NCI-H2196 treated with DMSO at 0.1 percent for 48 hours (cell line): ENCODE data around the gene CCDC194.
A peak's percentile ranks its signal among the peaks of the same experiment; 100 is the strongest.

Experiments used
- DNase-seq: peaks from one replicate; lab custom pipeline; 2025; ENCODE audit not compliant: unreplicated experiment; lab: John Stamatoyannopoulos, UW

The CCDC194 gene

GRCh38 chr19:17393914-17394313 is at the start of gene CCDC194:
TSS of gene CCDC194 (minus strand) at chr19:17394196. CDS start at chr19:17394158, 38 bp downstream.
- no peak for DNase-seq

- DNase-seq, result peak; percentile 13
These were observed 47.4 kb upstream of the CCDC194 start for GRCh38 chr19:17441241-17442021.

DNA sequence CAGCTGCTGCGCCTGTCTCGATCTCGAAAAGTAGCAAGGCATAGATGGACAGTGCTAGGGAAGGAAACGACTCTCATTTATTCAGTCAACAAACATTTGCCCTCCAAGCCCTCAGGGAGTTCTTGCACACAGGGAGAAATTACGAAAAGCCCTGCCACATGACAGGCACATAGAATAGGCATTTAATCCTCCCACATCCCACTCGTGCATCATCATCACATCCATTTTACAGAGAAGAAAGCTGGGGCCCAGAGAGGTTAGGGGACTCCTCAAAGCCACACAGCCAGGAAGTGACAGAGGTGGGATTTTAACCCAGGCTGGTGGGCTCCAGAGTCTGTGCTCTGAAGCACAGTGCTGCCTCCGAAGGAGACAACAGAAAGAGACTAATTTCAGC is 42.9 kb upstream of the CCDC194 start:
- DNase-seq, result no peak

DNA sequence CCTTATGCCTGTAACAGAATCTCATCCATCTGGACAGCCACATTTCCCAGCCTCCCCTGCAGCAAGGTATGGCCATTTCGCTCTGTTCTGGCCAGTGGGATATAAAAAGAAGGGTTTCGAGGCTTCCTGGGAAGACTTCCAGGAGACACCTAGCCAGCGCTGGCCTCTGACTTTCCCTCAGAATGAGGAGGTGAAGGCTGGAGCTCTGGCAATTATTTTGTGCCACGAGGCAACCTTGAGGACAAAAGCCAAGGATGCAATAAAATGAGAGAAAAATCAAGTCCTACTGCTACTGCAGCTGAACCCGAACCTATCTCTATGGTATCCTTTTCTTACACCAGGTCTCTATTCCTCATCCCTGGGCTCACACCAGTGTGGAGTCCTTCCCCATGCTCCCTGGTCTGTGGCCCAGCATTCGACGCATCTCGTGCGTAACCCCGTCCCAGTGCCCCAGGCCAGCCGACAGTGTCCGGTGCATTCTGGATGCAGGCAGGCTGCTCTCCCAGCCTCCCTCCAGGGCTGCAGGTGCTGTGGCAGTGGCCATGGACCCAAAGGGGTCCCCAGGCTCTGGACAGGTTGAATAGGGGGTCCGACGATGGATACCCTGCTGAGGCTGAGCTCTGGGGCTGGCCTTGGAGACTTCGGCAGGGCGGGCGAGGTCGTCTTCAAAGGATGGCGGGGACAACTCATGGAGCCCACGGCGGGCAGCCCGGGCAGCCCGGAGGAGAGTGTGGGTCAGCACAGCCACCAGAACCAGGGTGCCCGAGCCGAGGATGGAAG is 42.3 kb upstream of the CCDC194 start:
- no peak for DNase-seq

GRCh38 chr19:17435218-17435617 is 41.2 kb upstream of the CCDC194 start:
- DNase-seq, result no peak

DNA sequence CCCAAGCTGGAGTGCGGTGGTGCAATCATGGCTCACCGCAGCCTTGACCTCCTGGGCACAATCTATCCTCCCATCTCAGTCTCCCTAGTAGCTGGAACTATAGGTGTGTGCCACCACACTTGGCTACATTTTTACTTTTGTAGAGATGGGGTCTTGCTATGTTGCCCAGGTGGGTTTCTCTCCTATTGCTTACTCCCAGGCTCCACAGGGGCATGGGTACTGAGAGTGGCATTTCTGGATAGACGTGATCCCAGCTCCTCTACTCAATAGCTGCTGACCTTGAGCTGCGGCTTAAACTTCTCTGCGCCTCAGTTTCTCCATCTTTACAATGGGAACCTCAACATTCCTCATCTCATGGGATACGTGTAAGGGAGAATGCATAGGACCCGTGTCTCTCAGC is 37.4 kb upstream of the CCDC194 start:
- DNase-seq, result no peak

GRCh38 chr19:17429641-17430113 is 35.7 kb upstream of the CCDC194 start:
- DNase-seq, result no peak

DNA sequence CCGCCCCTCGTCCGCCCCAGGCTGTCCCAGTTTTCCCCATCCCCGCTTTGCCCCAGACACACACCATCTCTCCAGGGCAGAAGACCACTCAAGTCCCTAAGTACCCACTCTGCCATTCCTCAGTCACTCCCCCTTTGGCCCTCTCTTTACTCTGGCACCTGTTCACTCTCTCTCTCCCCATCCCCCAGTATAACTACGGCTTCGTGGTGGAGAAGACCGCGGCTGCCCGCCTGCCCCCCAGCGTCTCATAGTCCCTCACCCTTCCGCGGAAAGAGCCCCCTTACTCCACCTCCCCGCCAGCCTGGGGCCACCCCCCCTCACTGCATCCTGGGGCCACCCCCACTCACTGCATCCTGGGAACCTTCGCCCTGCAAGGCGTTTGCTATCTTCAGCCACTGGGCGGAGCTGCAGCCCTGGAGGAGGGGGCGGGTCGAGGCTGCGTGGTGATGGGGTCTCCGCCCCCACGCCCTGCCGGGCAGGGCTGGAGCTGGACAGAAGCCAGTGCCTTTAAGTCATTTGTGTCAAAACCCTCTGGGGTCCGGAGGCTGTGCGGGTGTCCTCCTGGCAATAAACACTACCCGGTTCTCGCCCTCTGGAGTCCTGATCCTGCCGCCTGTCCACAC is 30.9 kb upstream of the CCDC194 start:
- DNase-seq, result no peak

DNA sequence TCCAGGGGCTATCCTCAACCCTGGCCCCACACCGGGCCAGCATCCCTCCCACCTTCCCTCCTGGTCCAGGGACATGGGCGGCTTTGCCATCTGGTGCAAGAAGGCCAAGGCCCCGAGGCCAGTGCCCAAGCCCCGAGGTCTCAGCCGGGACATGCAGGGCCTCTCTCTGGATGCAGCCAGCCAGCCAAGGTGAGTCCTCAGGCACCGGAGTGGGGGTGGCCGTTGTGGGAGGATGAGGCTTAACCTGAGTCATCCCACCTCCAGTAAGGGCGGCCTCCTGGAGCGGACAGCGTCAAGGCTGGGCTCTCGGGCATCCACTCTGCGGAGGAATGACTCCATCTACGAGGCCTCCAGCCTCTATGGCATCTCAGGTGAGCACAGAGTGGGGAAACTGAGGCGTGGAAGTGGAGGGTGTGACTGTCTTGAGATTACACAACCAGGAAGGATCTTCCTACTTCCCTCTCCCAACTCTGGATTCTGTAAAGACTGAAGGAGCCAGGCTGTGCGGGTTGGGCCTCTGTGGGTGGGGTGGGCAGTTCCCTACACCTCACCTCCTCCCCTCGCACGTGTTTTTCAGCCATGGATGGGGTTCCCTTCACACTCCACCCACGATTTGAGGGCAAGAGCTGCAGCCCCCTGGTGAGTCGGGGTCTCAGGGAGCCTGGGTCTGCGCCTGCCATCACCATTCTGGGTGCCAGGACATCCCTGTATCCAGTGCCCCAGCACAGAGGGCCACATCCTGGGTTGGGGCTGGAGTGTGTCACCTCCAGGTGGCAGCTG is 29.6 kb upstream of the CCDC194 start:
- no peak for DNase-seq

DNA sequence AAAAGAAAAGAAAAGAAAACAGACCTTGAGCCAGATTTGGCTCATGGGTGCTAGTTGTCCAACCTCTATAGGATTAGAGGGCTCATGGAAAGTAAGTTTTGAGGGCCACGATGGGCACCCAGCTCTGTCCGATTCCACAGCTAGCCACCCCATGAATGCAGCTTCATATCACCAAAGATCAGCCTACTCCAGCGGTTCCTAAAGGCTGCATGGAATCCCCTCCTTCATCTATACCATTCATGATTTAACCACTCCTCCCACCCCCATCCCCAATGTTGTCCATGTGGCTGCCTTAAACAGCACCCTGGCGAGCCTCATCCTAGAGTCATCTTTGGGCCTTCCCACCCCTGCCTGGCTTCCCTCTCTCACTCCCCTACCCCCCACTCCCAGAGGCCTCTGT is 27.9 kb upstream of the CCDC194 start:
- DNase-seq, result no peak

GRCh38 chr19:17420475-17420924 is 26.5 kb upstream of the CCDC194 start:
- DNase-seq, result peak; percentile 22

DNA sequence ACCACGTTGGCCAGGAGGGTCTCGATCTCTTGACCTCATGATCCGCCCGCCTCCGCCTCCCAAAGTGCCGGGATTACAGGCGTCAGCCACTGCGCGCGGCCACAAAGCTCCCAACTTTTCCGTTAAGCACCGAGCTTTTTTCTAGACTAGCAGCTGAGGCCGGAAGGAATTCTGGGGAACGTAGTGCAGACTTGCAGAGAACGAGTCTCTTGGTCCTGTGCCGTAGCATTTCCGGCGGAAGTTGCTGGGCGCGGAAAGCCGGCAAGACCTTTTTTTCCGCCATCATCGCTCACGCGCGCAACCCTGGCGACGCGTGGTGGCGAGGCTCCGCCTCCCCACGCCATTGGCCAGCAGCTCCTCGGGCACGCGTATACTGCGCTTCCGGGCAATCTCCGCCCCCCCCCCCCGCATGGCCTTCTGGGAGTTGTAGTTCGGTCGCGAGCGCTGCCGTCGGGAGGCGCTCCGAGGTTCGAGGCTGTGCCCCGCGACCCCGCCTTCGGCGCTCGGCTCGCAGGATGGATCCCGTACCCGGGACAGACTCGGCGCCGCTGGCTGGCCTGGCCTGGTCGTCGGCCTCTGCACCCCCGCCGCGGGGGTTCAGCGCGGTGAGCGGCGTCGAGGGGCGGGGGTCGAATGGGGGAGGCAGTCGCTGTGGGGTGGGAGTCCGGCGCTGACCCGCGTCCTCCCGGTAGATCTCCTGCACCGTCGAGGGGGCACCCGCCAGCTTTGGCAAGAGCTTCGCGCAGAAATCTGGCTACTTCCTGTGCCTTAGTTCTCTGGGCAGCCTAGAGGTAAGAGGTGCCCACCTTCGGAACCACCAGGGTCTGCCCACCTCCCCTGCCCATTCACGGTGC is 25.9 kb upstream of the CCDC194 start, which contains the start of gene MVB12A:
TSS of gene MVB12A (plus strand) at position 427 of the 854 bp plus-strand sequence. CDS start at position 516, 89 bp downstream.
- DNase-seq, result peak; percentile 97

GRCh38 chr19:17419154-17419620 is 25.2 kb upstream of the CCDC194 start:
- DNase-seq, result no peak

DNA sequence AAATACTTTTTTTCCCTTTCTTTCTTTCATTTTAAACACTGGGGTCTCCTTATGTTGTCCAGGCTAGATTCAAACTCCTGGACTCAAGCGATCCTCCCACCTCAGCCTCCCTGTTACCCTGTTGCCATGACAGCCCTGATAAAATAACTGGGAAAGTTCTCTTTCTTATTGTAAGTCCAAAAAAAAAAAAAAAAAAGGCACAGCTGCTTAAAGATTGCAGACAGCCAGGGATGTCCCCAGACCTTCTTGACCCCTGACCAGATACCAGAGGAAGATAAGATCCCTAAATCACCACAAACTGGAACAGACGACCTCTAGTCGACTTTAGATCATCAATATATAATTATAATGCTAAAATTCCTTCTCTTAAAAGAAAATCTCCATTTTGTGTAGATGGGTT is 24.7 kb upstream of the CCDC194 start:
- DNase-seq, result no peak

- DNase-seq, result no peak
These were observed 21.1 kb upstream of the CCDC194 start for GRCh38 chr19:17415121-17415520.

DNA sequence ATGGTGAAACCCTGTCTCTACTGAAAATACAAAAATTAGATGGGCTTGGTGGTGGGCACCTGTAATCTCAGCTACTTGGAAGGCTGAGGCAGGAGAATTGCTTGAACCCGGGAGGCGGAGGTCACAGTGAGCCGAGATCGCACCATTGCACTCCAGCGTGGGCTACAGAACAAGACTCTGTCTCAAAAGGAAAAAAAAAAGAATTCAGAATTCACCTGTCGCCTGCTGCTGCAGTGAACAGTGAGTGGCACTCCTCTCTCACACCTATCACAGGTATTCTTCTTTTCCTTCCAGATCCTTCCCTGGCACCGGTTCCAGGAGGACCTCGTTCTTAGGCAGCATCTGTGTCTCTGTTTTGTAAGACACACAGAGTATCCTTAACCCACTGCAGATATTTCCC is 20.1 kb upstream of the CCDC194 start:
- DNase-seq, result no peak

DNA sequence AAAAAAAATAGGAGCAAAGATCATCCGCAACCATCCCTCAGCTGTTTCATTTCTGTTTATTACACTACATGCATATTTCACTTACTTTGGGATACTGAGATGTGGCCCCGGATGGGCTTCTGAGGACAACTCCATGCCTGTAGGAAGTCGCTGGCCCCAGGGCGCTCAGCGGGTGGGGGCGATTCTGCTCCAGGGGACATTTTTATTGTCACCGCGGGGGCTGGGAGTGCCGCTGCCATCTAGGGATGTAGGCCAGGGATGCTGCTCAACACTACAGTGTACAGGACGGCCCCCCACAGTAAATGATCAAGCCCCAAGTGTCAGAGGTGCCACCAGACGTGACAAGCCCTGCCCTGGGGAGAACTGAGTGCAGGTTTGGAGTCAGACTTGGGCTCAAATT is 17.8 kb upstream of the CCDC194 start:
- DNase-seq, result no peak

DNA sequence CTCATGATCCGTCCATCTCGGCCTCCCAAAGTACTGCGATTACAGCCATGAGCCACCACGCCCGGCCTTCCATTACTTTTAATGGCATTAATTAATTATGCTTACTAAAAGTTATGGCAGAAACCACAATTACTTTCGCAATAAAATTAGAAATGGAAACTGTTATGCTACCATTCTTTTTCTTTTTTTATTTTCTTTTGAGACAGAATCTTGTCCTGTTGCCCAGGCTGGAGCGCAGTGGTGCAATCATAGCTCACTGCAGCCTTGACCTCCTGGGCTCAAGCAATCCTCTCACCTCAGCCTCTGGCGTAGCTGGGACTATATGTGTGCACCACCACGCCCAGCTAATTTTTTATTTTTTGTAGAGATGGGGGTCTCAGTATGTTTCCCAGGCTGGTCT is 16.0 kb upstream of the CCDC194 start:
- DNase-seq, result no peak

DNA sequence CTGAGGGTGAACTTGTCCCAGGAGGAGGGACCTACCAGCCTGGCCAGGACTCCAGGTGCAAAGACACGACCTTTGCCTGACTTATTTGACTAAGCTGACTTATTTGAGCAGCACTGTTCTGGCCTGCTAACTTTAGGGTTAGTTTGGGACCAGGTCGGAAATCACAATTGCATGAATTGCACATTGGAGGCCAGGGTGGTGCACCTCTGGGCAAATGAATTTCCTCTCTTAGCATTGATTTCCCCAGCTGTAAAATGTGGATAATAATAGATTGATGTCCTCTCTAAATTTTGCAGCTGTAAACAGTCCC is 12.8 kb upstream of the CCDC194 start:
- DNase-seq, result no peak
